ENCODE measurements around the gene SERF2.
"Not testable (repeated sequence)": the region's sequence is repeated elsewhere in the genome, so short reads cannot be mapped to it uniquely, and the experiment has no call there.

SERF2 gene

GRCh38 chr15:43829951-43830540 is 37.9 kb downstream of the SERF2 start:
- DNase-seq (ENCODE audit: low spot score), result not testable (repeated sequence)

GRCh38 chr15:43830691-43831275 is 38.7 kb downstream of the SERF2 start:
- not testable (repeated sequence) for DNase-seq (ENCODE audit: low spot score)

- not testable (repeated sequence) for DNase-seq (ENCODE audit: low spot score)
These were observed 39.5 kb downstream of the SERF2 start for GRCh38 chr15:43831519-43832052.

DNA sequence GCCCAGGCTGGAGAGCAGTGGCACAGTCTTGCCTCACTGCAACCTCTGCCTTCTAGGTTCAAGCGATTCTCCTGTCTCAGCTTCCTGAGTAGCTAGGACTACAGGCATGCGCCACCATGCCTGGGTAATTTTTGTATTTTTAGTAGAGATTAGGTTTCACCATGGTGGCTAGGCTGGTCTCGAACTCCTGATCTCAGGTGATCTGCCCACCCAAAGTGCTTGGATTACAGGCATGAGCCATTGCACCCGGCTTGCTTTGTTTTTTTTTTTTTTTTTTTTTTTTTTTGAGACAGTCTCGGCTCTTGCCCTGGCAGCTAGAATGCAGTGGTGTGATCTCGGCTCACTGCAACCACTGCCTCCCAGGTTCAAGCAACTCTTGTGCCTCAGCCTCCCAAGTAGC is 40.4 kb downstream of the SERF2 start:
- DNase-seq (ENCODE audit: low spot score), result not testable (repeated sequence)

DNA sequence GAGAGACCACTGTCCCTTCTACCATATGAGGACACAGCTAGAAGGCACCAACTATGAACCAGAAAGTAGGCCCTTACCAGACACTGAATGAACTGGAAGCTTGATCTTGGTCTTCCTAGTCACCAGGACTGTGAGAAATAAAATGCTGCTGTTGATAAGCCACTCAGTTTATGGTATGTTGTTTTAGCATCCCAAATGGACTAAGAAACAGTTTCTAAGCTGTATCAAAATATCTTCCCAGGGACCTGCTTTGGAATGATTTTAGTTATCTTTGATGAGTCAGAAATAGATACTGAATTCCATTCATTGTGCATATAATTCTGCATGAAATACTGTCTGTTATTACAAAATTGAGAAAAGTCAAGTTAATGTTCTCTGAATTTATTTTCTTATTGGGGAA is 53.3 kb downstream of the SERF2 start:
- DNase-seq (ENCODE audit: low spot score), result no peak

Data from hematopoietic multipotent progenitor cell treated with erythropoietin and hydrocortisone succinate and interleukin-3 and kit ligand, for 15 days (in vitro differentiated cells).